NOMO-1 treated with dmso at 0.1 percent for 144 hours (cell line): ENCODE results near the gene SLC8A2.

Experiments
- DNase-seq: peaks from one replicate; lab custom pipeline; 2025; ENCODE audit not compliant: unreplicated experiment; lab: John Stamatoyannopoulos, UW

SLC8A2 gene

DNA sequence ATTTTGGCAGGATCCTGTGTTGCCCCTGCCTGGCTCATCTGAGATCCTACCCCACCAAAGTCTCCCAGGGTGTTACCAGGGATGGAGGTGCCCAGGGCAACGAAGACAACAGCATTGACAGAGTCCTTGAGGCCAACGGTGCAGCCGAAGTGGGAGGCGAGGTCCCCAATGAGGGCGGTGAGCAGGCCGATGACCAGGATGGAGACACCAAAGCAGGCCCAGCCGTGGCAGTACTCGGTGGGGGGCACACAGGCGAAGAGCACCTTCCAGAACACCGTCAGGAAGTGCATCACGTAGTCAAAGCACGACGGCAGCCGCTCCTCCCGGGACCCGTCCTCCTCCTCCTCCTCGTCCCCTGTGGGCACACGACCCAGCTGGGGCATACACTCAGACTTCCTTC is 39.6 kb downstream of the SLC8A2 start:
- no peak for DNase-seq

DNA sequence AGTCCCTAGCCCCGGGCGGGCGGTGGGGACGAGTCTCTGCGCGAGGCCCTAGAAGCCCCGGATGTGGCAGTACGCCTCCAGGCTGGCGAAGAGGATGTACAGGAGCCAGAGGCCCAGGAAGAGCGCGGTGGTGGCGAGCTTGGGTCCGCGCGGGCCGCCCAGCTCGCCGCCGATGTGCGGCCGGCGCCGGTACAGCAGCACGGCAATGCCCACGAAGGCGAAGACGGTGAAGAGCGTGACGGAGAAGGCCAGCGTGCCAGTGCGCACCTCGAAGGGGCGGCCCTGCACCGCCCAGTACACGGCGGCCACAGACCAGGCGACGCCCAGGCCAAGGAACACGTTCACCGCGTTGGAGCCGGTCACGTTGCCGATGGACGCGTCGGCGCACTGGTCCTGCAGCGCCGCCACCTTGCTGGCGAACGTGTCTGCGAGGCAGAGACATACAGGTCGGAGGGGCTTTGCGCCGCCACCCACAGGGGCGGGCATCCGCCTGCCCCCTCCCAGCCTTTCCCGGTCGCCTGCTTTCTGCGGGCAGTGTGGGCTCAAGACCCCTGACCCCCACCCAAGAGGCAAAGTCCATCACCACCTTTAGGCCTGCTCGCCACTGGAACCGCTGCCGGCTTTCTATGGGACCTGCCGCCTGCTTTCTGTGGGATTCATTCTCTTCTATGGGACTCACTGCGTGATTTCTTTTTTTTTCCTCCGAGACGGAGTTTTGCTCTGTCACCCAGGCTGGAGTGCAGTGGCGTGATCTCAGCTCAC is 41.5 kb downstream of the SLC8A2 start:
- no peak for DNase-seq

DNA sequence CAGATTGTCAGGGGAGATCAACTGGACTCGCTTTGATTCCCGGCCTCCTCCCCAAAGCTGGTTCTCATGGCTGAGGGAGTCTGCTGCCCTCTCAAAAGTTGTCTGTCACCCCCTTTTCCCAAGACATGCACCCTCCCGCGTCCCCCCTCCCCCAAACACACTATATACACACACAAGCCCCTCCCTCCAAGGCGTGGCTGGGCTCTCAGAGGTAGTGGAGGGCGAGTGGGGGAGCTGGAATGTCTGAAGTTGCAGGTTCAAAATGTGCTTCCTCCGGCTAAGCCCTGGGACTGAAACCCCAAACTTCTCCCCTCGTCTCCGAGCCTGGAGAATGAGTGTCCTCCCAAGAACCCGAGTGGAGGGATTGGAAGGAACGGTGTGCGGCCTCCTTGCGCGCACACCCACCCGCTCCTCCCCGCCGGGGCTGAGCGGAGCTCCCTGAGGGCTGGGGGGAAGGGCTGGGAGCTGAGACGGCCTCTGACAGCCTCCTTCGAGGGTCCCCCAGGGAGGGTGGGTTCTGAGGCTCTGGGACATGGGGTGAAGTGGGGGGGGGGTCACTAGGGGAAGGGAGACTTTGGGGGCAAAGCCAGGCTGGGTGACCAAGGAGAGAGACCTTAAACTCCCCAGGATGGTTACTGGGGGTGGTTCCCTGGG is 42.4 kb downstream of the SLC8A2 start:
- DNase-seq: no peak

DNA sequence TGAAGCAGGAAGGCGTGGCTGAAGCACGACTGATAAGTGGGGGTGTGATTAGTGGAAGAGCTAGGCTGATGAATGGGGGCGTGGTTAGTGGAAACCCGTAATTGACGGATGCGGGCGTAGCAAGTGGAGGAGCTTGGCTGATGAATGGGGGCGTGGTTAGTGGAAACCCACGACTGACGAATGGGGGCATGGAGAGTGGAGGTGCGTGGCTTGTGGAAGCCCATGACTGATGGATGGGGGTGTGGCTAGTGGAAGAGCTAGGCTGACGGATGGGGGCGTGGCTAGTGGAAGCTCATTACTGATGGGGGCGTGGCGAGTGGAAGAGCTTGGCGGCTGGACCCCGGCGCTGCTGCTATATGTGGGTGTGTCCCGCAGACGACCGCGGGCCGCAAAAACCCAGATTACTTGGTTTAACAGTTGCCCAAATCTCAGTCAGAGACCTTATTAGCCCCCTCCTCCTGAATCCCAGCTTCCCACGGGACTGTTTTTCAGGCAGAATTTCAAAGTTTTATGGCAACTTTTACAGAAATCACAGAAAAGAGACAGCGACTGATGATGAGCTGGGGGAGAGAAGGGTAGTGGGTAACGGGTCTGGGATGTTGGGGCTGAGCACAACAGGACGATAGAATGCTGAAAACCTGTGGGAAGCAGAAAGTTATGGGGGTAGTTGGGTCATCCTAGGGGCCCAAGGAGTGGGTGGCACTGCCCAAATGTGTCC is 43.4 kb downstream of the SLC8A2 start:
- peak; percentile 95 for DNase-seq

DNA sequence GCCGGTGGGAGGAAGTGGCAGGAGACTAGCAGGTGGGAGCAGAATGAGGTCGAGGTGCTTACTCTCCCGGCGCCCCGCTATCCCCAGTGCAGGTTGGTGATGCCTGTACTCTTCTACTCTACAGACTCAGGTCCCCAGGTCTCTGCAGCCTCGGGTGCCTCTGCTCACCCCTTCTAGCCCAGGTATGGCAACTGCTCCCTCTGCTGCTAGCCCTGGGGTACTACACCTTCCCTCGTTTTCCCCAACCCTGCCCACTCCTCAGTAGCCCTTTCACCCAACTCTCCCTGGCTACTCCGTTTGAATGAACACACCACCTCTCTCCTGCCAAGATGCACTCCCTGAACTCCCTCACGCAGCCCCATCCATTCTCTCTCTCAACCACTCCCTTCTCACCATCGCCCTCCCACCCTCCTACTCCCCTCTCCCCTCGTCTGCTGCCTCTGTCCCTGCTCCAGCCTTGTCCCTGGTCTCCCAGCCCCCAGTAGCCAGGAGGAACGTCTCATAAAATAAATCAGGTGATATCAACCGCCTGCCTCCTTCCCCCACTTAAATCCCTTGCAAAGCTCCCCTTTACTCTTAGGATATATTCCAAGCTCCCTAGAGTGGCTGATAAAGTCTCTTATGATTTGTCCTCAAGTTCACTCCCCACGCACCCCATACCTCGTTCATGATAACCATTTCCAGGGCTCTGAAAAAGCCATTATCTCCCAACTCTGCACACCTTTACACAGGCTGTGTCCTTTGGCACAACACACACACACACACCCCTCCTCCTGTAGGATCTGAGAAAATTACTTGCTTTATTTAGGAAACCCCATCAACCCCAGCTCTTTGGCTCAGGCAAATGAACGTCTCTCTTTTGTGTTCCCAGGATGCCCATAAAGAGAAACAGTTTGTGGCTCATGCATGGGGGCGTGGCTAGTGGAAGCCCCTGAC is 44.2 kb downstream of the SLC8A2 start:
- DNase-seq: no peak

DNA sequence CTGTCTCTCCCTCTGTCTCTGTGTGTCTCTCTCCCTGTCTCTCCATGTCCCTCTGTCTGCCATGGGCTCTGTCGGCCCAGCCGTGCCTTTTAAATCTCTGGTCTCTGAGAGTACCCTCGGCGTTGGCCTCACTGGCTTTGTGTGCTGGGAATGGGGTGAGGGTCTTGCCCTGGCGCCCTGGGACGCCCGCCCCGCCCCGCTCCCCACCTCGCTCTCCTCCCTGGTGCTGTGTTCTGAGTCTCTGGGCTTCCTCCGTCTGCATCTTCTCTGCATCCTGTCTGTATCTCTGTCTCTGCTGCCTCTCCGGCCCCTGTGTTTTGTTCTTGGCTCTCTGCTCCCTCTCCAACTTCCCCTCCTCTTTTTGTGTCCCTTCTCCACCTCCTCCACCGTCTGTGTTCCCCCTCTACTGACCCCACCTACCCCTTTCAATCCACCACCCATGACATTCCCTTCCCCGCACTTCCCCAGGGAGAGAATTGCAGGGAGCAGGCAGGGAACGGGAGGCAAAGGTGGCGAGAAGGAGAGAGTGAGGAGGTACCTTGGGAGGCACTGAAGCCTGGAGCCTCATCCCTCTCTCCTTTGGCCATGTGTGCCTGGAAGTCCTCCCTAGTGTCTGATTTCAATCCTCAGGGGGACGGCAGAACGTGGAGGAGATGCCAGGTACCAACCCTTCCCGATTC is 48.4 kb downstream of the SLC8A2 start:
- DNase-seq: no peak

DNA sequence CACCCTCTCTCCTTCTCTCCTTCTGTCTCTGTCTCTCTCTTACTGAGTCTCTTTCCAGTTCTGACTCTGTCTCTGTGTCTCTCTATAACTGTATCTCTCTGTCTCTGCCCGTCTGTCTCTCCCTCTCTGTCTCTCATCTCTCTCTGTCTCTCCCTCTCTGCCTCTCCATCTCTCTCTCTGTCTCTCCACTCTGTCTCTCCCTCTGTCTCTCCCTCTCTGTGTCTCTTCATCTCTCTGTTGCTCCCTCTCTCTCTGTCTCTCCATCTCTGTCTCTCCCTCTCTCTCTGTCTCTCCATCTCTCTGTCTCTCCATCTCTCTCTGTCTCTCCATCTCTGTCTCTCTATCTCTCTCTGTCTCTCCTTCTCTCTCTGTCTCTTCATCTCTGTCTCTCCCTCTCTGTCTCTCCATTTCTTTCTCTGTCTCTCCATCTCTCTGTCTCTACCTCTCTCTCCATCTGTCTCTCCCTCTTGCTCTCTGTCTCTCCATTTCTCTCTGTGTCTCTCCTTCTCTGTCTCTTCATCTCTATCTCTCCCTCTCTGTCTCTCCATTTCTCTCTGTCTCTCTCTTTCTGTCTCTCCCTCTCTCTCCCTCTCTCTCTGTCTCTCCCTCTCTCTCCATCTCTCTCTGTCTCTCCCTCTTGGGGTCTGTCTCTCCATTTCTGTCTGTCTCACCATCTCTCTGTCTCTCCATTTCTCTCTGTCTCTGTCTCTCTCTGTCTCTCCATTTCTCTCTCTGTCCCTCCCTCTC is 49.1 kb downstream of the SLC8A2 start:
- DNase-seq: no peak

DNA sequence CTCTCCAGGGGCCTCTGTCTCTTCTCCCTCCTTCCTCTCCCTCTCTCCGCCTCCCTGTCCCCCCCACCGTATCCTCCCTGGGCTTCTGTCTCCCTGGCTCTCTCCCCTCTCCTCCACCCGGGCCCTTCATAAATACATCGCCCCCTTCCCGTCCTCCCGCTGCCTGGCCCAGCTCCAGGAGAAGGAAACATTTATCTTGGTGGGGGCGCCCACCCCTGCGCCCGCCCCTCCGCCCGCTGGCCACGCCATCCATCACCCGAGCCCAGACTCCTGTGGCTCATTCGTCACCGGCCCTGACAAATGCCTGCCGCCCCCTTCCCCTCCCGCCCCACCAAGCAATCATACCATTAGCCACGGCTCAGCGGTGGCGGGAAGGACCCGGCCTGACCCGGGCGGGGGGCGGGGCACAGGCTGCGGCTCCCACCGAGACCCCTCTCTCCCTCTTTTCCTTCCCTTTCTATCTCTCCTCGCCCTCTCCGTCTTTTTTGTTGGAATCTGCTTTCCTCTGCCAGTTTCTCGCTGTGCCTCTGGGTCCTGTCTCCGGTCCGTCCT is 49.8 kb downstream of the SLC8A2 start:
- no peak for DNase-seq

DNA sequence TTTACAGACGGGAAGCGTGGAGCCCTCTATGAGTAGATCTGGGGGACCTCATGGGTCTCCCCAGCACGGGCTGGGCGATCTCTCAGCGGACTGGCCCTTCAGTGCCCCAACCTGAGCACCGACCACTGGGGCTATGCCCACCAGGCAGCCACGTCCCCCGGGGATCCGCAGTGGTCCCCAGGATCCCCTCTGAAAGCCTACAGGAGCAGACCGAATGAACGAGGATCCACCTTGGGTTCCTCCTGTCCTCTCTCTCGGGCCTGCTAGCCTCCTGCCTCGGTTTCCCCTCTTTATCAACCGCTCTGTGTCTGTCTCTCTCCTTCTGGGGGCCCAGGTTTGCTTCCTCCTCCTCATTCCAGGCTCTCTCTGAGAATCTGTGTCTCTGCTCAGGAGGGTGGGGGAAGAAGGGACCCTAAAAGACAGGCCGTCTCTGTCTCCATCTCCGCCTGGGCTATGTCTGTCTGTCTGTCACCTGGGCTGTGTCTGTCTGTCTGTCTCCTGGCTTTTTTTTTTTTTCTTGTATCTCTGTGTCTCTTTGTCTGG is 50.4 kb downstream of the SLC8A2 start:
- DNase-seq: no peak

DNA sequence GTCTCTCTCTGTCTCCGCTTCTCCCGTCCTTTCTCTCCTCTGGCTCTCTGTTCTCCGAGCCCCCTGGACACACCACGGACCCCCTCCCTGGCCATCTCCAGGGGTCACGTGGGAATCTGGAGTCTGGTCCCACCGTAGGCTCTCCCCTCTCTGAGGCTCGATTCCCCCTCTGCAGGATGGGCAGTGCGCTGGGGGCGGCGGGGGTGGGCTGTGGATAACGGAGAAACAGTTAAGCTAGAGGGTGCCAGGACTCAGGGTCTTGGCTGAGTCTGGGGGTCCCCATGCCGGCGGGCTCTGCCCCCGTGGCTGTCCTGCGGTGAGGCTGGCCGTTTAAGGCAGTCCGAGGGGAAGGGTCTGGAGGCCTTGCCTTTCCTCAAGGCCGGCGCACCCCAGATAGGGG is 51.9 kb downstream of the SLC8A2 start:
- DNase-seq: no peak

DNA sequence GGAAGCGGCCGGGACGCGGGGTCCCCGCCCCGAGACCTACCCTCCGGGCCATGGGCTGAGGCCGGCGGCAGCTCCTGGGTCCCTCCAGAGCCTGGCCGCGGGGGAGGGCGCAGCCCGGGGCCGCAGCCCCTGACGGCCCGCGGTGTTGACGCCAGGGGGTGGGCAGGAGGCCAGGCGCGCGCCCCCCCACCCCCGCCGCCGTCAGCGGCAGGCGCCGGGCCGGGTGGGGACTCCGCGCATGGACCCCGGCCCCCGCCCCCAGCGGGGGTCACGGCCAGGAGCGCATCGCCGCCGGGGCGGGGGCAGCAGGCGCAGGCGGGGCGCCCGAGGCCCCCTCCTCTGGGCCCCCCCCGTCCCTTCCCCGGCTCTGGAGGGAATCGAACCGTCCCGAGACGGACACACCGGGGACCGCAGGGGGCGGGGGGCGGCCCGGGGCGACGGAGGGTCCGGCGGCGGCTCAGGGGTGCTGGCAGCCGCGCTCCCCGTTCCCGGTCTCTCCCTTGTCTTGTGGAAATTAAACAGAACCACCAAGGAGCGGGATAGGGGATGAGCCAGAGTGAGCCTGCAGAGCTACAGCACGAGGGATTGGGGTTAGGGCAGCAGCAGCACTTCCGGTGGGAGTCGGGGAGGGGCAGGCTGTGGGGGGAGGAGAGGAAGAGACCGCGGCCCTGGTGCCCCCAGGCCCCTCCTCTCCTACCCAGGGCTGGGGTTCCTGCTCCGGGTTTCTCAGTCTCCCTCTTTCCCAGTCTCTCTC is 52.5 kb downstream of the SLC8A2 start, which contains the start of gene MEIS3:
TSS of gene MEIS3 (minus strand) at position 498 of the 754 bp plus-strand sequence. CDS start at position 52, 446 bp downstream.
- no peak for DNase-seq

DNA sequence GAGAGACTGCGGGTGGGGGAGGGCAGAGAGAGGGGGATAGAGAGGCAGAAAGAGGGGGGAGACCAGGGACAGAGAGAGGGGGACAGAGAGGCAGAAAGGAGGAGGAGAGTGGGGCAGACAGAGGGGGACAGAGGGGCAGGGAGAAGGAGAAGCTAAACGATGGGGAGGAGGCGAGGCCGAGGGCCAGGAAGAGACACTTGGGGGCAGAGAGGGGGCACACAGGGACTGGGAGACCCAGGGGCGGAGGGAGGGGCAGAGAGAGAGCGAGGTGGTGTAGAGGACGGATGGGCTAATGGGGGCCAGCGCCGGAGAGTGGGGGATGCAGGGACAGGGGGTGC is 53.0 kb downstream of the SLC8A2 start:
- DNase-seq: no peak

DNA sequence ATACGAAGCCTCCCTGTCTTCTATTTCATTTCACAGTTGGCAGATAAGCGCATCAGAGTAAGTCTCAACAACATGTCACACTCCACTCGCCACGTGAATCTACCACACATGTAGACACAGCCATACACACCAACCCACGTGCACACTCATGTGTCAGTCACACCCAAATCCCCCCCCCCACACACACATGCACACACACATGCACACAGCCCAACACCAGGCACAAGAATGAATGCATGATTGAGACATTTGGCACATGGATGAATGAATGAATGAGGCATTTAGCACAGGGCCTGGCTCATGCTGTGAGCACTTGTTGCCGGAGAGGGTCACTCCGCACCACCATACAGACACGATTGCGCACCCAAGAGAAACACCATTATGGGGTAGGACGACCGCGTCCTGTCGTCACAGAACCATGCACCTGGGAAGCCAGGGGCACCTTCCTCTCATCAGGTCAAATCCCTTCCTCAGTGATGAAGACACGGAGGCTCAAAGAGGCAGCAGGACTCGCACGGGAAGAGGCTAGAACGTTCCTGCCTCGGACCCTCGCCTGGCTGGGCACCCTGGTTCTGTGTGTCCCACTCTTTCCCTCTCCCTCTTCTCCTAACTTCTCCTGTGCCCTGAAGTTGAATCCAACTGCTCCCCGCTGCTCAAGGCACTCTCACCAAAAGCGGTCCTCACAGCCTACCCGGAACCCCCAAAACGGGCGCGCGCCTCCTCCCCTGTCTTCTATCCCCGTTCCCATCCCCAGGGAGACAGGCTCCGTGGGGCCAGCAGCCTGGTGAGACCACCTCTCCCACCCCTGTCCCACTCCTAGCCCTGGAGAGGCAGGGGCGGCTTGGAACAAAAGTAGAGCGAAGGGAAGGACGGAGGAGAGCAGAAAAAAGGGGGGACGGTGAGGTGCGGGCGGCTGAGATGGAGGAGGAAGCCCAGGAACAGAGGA is 53.7 kb downstream of the SLC8A2 start:
- DNase-seq: no peak

DNA sequence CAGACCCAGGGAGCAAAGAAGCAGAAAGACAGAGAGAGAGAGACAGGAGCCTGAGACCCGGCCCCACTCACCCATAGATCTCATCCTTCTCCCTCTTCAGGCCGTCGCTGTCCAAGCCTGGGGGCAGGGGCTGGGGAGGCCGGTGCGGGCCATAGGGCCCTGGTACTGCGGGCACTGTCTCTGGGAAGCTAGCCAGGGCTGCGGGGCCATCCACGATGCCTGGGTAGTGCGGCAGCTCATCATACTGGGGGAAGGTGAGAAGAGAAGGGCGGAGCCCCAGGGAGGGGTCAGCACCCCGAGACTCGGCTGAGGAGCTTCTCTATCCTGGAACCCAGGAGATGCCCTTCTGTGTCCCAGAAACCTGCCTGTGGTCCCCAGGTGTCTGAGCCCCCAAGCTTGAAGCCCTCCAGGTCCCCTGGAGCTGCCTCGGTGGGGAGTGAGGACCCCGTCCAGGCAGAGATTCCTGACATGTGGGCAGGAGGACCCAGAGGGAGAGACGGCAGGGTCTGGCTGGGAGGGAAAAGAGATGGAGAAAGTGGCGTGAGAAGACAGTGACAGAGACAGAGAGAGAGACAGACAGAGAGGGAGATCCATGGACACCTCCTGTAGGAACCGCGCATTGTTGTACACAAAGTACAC is 54.5 kb downstream of the SLC8A2 start:
- DNase-seq: no peak

DNA sequence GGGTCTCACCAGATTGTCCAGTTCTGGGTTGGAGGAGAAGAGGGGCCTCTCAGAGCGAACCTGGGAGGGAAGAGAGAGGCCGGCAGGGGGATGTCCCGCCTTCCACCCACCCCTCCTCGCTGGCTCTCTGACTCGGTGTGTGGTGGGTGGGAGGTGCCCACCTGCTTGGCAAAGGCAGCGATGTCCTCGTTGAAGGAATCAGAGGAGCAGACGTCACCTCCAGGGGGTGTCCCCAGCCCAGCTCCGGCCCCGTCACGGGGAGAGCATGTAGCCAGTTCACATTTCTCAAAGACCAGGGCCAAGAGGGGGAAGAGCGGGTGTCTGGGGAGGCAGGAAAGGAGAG is 55.1 kb downstream of the SLC8A2 start:
- DNase-seq: no peak

DNA sequence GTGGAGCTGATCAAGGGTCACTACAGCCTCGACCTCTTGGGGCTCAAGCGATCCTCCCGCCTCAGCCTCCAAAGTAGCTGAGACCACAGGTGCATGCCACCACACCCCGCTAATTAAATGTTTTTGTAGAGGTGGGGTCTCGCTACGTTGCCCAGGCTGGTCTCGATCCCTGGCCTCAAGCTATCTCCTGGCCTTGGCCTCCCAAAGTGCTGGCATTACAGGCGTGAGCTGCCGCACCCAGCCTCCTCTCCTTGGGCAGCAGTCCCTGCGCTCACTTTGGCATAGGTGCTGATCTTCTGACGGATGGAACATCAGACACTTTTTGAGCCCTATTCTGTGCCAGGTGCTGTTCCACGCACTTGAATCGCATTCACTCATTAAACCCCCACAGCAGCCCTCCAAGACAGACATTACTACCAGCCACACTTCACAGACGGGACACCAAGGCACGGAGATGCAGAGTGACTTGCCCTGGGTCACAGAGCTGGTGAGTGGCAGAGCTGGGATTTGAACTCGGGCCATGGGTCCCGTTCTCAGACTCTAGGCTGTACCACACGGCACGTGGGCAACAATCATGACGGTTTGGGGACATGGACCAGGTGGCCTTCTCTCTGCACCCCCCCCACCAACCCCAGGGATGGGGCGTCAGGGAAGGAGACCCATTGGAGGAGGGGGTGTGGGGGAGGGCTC is 55.6 kb downstream of the SLC8A2 start:
- DNase-seq: no peak
